HG02938 (cell line): ENCODE measurements around the gene TPBGL.

Experiments used
- ATAC-seq: cut with Tn5 transposase; IDR thresholded peaks from one replicate; pipeline ENCODE4 v1.9.1; 2021; ENCODE audit warnings: mild to moderate bottlenecking, moderate library complexity; ENCODE audit not compliant: unreplicated experiment

The TPBGL gene

DNA sequence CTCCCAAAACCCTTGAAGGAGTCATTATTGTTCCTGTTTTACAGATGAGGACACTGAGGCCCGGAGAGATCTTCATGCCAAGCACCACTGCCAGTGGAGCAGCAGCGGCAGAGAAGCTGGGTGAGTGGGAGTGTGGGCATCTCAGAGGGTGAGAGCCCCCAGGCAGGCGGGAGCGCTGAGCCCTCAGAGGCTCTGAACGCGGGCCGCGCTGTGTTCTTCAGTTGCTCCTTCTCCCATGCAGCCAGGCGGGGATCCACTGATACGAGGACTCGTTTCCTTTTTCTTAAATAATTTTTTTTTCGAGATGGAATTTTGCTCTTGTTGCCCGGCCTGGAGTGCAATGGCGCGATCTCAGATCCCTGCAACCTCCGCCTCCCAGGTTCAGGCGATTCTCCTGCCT, 47.0 kb downstream of the TPBGL start:
- ATAC-seq: no peak

DNA sequence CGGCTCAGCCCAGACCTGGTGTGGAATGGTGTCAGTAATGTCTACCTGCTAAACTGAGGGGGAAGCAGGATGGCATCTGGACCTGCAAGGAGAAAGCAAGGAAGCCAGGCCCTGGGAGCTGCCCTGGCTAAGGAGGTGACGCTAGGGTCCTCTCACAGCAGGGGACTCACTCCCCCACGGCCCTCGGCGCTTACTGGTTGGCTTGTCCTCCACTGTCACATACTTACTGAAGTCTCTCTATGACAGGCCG, 48.9 kb downstream of the TPBGL start:
- no peak for ATAC-seq

GRCh38 chr11:75289919-75290318, 49.3 kb downstream of the TPBGL start:
- no peak for ATAC-seq

DNA sequence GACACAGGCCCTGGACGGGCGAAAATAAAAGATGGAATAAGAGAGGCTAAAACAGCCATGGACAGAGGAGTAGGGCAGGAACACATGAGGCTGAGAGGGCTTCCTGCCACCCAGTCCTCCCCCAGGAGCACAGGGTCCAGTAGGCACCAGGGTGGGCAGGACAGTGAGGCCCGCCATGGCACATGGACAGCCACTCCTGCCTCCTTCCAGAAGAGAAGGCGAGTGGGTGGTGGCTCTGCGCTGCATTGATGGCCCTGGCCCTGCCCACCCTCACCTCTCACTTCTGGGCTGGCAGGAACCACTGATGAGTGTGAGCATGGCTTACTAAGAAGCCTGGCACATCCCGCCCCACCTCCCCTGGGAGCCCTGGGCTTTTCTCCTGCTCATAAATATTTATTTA, 51.2 kb downstream of the TPBGL start:
- ATAC-seq: no peak

DNA sequence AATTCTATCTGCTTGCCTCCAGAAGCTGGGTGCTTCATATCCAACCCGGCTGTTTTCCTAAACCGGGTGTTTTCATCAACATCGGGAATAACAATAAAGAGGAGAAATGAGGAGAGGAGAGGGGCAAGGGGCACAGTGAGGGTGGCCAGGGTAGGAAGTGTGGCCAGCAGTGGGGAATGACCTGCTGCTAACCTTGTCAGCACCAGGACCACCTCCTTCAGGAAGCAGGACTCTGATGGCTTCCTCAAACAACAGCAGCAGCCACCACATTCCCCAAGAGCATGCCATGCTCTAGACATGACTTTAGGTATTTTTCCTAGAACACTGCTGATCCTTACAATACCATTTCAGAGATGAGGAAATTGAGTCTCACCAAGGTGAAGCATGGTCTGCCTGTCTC, 52.4 kb downstream of the TPBGL start:
- no peak for ATAC-seq
